GM12872 (cell line): ENCODE data around the gene SOHLH2.

Experiments
- CTCF ChIP-seq: IDR thresholded peaks from 3 replicates; pipeline ENCODE4 v1.5.1; 2011; ENCODE audit warnings: low read depth, mild to moderate bottlenecking, low read length, moderate library complexity; ENCODE audit not compliant: insufficient read depth

The SOHLH2 gene

GRCh38 chr13:36212789-36213188 lies 1.6 kb downstream of the SOHLH2 start:
- no peak for TF ChIP-seq CTCF

- TF ChIP-seq CTCF: no peak
These were observed 2.8 kb downstream of the SOHLH2 start for GRCh38 chr13:36211567-36211966.

- no peak for TF ChIP-seq CTCF
These were observed 3.6 kb downstream of the SOHLH2 start for GRCh38 chr13:36210738-36211137.

- no peak for TF ChIP-seq CTCF
These were observed 6.7 kb downstream of the SOHLH2 start for GRCh38 chr13:36207672-36208071.

- TF ChIP-seq CTCF: no peak
These were observed 21.1 kb downstream of the SOHLH2 start for GRCh38 chr13:36193151-36193855.

- no peak for TF ChIP-seq CTCF
These were observed 22.2 kb downstream of the SOHLH2 start for GRCh38 chr13:36192166-36192565.

- TF ChIP-seq CTCF: no peak
These were observed 23.6 kb downstream of the SOHLH2 start for GRCh38 chr13:36190771-36191170.

- TF ChIP-seq CTCF: no peak
These were observed 25.9 kb downstream of the SOHLH2 start for GRCh38 chr13:36188441-36188840.
